G401 (cell line): ENCODE results near the gene SCP2. TPM values are rescaled to one million over a fixed set of nuclear protein-coding genes. Genes with fewer than 3 reads are reported as not detected.

ENCODE experiments used
- DNase-seq: peaks from one replicate; pipeline ENCODE4 v3.0.0-alpha.2; 2015; ENCODE audit warnings: low spot score
- in situ Hi-C: cut with HindIII; loops from 2 replicates; pipeline ENCODE4 v1.10.0; 2016; ENCODE audit warnings: low sequenced_read_pairs, mixed read lengths
- total RNA-seq: library from RNA; depleted of rRNA; stranded (reverse); fragments of >200 nt; shearing (Covaris generic); gene quantifications from 2 replicates; pipeline ENCODE4 v1.2.3, GENCODE V29; 2014; rRNA removed

SCP2 gene
- 47.9 and 50.9 TPM in 2 replicates for total RNA-seq

GRCh38 chr1:52927212-52928014 lies at the start of gene SCP2:
SCP2 (plus strand) TSS chr1:52927276; CDS start chr1:52927397, 121 bp downstream.
- in situ Hi-C loops, result no loop called here
- peak; percentile 88 for DNase-seq

GRCh38 chr1:52877554-52877953 lies 49.5 kb upstream of the SCP2 start:
- in situ Hi-C loops, result no loop called here
- DNase-seq, result no peak

- in situ Hi-C loops, result no loop called here
- no peak for DNase-seq
Measured at GRCh38 chr1:52880206-52880605, 46.9 kb upstream of the SCP2 start.

- in situ Hi-C loops, result no loop called here
- DNase-seq, result no peak
Measured at GRCh38 chr1:52887483-52887882, 39.6 kb upstream of the SCP2 start.

- in situ Hi-C loops, result no loop called here
- DNase-seq, result no peak
Measured at GRCh38 chr1:52892424-52893215, 34.5 kb upstream of the SCP2 start.

GRCh38 chr1:52899445-52899894 lies 27.6 kb upstream of the SCP2 start:
- in situ Hi-C loops, result no loop called here
- no peak for DNase-seq

GRCh38 chr1:52900402-52900801 lies 26.7 kb upstream of the SCP2 start:
- DNase-seq, result no peak
- in situ Hi-C loops, result no loop called here

- in situ Hi-C loops, result no loop called here
- DNase-seq, result no peak
Measured at GRCh38 chr1:52901384-52901783, 25.7 kb upstream of the SCP2 start.

GRCh38 chr1:52904208-52904926 lies 22.7 kb upstream of the SCP2 start:
- in situ Hi-C loops, result no loop called here

GRCh38 chr1:52904927-52905698 lies 22.0 kb upstream of the SCP2 start:
- in situ Hi-C loops, result no loop called here

More at GRCh38 chr1:52904208-52904926, 22.7 kb upstream of the SCP2 start:
- no peak for DNase-seq

GRCh38 chr1:52906135-52906603 lies 20.9 kb upstream of the SCP2 start:
- in situ Hi-C loops, result no loop called here

More at GRCh38 chr1:52904927-52905698, 22.0 kb upstream of the SCP2 start:
- DNase-seq, result peak; percentile 67

GRCh38 chr1:52907068-52907811 lies 19.8 kb upstream of the SCP2 start:
- DNase-seq, result no peak
- in situ Hi-C loops, result no loop called here

More at GRCh38 chr1:52906135-52906603, 20.9 kb upstream of the SCP2 start:
- DNase-seq, result peak; percentile 60

- in situ Hi-C loops, result no loop called here
- DNase-seq, result no peak
Measured at GRCh38 chr1:52907812-52908153, 19.3 kb upstream of the SCP2 start.

GRCh38 chr1:52911541-52911940 lies 15.5 kb upstream of the SCP2 start:
- in situ Hi-C loops, result no loop called here
- DNase-seq, result no peak

GRCh38 chr1:52913014-52913413 lies 14.1 kb upstream of the SCP2 start:
- in situ Hi-C loops, result no loop called here
- DNase-seq, result no peak

- in situ Hi-C loops, result no loop called here
- no peak for DNase-seq
Measured at GRCh38 chr1:52913537-52913936, 13.5 kb upstream of the SCP2 start.

GRCh38 chr1:52914463-52914862 lies 12.6 kb upstream of the SCP2 start:
- in situ Hi-C loops, result no loop called here
- no peak for DNase-seq

GRCh38 chr1:52915211-52915854 lies 11.7 kb upstream of the SCP2 start:
- in situ Hi-C loops, result no loop called here
- peak; percentile 57 for DNase-seq
